Activated CD8-positive, alpha-beta memory T cell treated with anti-CD3 and anti-CD28 coated beads, Interleukin-2, amount 50 U/mL, for 4 hours (primary cell): ENCODE measurements around the gene TCF4.
"Not testable (repeated sequence)": the region's sequence is repeated elsewhere in the genome, so short reads cannot be mapped to it uniquely, and the experiment has no call there.

Experiments
- DNase-seq: peaks from one replicate; pipeline ENCODE4 v3.0.0-alpha.2; 2020

Gene TCF4

DNA sequence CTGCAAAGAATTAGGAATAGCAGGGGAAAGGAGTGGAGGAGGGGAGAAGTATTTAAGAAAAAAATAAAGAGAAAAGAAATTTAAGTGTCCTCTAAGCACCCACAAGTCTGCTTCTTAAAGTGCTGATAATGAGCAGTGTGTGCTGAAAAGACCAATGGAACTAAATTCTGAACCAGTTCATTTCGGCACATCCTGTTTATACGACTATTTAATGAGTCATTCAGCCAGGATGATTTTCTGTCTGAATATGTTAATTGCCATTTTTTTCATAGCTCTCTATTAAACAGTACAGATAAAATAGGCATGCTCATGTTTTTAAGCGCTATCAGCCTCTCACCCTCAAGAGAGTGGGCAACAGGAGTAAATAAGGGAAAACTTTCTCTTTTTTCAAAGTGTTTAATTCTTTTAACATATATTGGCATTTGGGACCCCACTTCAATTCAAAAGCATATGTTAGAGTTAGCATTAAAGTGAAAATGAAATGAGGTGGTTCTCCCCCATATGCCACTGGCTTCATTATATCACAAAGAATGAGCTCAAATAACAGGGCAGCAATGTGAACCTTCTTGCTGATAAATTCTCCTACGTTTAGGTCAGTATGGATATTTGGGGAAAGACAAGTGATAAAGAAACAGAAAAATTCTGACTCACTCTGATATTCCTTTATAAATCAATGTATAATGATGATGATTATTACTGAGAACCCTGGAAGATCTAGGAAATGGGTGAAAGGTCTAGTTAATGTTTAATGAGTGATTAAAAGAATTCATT, 87.5 kb downstream of the TCF4 start:
- no peak for DNase-seq

DNA sequence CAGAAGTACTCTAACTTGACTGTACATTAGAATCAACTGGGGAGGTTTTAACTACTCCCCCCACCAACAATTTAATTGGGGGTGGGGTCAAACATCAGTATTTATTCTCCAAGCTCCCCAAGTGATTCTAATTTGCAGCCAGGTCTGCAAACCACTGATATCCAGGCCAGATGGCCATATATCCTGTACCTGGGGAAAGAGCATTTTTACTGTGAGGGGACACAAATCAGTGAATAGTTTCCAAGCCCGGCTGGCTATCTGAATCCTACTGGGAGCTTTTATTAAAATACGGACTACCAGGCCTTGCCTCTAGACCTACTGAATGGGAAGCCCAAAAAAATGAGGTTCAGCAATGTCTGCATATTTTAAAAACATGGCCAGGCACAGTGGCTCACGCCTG, 88.5 kb downstream of the TCF4 start:
- no peak for DNase-seq

DNA sequence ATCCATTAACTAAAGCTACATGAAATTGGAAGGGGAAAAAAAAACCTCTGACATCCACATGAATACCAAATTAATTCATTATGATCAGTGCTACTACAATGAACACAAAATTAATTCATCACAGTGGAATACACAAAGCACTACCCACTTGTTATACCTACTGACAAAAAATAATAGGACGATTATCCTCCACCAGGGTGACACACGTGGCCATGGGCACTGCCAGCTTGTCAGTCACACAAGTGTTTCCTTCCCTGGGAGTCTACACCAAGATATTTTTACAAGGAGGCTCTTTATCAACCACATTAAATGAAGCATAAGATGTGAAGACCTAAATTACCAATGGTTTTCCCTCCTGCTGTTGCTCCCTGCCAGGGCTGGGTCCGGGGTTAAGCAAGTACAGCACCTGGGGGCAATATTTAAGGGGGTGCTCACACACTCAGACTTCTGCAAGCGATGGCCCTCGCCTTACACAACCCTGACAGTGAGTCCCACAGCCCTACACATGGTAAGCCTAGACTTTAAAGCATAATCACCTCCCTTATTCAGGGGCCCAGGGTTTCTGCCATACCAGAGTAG, 90.1 kb downstream of the TCF4 start:
- DNase-seq: no peak

DNA sequence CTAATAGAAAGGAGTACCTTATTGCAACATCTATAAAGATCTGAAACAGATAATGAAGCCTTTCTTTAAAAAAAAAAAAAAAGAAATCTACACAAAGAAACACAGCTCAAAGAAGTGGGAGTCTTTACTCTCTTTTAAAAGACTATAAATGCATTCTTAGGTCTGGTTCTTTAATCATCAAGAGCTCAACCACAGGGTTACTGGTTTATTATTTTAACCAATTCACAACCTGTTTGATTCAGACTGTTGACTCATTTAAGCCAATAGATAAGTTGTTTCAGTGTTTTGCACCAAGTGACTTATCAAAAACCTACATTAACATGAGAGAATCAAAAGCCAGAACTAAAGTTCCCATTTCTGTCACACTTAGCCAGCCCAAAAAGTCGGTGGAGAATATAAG, 93.1 kb downstream of the TCF4 start:
- no peak for DNase-seq

DNA sequence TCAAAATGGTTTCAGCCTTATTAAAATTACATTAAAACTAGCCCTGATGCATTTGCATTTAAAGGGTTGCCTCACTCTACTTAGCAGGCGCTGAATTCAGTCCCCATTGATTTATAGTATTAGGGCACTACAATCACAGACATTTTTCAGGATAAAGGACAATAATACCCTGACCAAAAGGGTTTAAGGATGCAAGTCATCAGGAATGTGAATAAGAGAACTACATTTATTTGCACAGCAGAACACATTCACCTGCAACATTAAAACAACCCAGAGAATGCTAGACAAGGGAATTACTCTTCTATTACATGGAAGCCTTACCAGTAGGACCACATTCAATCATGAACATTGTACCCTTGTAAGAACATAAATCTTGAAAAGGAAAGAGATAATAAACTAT, 93.6 kb downstream of the TCF4 start:
- DNase-seq: no peak

DNA sequence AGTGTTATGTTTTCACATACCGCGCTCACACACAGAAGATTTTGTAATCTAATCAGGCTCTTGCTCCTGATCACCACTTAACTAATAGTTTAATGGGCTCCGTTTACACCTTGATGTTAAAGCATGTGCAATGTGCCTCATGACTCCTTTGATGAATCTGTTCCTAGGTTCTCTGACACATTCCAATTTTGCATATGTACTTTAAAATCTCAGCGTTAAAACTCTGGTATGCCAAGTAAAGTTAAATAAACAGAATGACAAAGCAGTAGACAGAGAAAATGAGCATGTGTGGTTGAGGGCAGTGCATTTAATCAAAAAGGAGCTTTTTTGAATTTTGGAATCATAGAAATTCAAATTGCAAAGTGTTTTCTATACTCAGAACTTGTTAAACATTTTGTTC, 96.4 kb downstream of the TCF4 start:
- no peak for DNase-seq

DNA sequence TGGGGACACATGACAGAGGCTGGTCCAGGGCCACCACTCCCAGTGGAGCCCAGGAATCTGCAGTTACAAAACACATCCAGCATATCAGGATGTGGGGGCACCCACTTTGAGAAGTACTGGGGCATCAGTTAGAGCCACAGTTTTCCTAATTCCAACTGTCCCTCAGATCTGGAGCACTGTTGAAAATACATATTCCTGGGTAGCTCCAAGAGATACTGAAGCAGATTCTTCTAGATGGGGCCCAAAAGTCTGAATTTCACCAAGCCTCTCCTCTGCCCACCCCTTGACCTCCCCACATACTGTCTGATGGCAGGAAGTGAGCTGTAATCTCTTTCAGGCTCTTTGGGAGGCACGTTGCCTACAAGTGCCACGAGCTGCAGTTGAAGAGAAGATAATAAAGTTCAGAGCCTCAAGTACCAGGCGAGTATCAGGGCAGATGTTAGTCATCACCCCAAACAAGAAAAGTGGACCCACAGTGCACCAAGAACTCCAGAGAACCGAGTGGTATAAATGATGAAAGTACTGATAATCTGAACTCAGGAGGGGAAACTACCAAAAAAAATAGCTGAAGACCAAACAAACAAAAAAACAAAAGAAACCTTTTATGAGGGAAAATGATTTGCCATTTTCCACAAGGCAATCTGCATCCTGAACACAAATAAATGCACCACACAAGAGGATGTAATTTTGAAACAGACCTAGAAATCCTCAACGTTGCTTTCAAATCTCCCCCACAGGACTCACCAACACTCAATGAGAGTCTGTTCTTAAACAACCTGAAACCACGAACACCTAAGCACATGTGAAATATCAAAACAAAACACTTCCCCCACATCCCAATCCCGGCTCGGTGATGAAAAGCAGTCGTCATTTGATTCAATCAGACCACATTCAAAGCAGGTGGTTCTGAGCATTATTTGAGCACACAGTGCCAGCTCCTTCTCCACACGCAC, 98.7 kb downstream of the TCF4 start:
- DNase-seq: no peak

DNA sequence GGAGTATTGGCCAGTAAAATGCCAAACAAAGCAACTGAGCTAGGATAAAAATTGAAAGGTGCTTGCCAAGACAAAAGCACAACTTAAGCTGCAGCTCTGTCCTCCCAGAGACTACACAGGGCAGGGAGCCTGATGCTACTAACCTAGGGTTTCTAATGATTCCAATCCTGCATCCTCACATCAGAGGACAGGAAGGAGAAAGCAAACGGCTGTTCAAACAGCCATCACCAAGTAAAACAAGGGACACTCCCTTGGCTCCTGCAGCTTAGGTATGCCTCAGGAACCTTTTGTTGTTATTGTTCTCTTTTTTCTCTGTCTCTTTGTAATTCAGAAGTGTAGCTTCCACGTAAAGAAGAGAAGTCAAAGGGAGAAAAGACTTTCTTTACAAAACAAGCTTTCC, 99.5 kb downstream of the TCF4 start:
- no peak for DNase-seq

DNA sequence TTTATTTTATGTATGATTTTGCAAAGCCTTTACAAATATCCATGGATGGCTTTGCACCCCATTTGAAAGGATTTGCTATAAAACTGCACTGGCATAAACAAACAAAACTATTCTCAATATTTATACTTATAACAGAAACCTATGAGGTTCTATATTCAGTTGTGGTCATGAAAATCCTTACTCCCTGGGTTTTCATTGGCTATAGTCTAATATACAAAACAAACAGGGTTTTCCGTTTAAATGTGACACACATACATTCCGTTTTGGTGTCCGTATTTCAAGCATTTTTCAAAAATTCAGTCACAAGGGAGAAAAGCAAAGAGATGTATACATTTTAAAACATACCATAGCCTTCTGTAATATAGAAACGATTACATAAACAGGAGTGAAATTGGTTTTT, 100.0 kb downstream of the TCF4 start:
- DNase-seq: no peak

DNA sequence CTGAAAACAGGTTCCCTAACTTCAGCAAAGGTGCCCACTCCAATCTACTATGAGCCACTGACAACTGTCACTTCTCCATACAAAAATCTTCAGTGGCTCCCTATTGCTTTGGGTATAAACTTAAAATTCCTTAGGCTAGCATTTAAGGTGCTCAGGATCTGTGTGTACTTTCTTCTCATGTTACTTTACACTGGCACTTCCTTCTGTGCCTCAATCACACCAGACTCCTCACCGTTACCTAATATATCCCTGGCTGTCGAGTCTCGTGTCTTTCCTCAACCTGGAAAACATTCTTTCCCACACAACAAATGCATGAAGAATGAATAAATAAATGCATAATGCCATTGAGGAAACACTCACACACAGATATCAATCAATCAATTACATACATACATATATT, 101.1 kb downstream of the TCF4 start:
- DNase-seq: no peak

DNA sequence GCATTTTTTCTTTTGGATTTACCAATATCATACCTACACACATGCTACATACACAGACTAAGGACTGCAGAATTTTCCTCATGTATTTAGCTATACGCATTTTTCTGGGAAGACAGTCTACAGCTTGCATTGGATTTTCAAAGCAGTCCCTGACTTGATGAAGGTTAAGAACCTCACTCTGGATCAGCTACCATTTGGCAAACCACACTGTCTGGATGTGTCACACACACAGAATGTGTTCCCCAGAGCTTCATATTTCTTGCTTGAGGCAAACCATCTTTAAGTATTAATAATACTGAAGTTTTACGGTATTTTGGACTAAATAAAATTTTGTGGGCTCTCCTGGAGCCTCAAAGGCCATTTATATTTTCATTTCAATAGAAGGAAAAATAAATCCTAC, 102.3 kb downstream of the TCF4 start:
- DNase-seq: no peak

DNA sequence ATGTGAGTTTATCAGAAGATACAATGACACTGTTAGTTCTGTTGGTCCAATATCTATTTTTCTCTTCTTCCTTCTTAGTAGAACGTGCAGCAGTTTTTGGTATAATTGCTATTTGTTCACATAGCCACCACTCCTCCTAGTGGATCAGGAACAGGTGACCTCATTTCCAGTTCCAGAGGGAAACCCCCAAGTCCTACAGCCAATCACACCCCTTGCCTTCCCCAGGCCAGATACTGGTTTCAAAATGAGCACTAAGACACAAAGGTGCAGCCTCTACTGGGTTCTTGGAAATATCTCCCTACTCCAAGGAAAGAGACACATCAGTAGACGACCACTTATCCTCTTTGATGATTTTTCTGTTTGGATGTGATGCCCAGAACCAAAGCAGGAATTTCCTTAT, 103.2 kb downstream of the TCF4 start:
- DNase-seq: no peak

DNA sequence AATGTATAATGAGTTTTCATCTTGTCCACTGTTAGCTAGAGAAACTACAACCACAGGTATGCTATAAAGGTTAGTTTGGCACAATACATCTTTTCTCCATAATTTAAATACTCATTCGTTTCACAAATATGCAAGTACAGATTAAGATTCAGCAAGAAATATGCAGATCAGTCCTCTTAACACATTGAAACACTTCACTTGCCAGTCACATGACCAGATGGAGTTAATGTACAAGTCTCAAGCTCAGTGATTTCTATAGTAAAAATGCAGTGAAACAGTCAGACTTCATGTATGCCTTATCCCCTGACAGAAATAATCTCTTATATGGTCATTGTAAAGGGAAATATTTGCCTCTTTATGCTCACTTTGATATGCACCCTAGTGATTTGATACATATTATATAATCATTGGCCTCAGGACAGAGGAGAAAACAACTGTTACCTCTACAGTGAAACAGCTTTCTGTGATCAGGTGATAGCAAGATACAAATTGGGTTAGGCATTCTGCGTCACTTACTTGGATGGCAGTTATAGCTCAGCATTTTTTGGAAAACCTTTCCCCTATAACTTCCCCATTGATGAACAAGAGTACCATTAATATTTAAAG, 104.6 kb downstream of the TCF4 start:
- no peak for DNase-seq

DNA sequence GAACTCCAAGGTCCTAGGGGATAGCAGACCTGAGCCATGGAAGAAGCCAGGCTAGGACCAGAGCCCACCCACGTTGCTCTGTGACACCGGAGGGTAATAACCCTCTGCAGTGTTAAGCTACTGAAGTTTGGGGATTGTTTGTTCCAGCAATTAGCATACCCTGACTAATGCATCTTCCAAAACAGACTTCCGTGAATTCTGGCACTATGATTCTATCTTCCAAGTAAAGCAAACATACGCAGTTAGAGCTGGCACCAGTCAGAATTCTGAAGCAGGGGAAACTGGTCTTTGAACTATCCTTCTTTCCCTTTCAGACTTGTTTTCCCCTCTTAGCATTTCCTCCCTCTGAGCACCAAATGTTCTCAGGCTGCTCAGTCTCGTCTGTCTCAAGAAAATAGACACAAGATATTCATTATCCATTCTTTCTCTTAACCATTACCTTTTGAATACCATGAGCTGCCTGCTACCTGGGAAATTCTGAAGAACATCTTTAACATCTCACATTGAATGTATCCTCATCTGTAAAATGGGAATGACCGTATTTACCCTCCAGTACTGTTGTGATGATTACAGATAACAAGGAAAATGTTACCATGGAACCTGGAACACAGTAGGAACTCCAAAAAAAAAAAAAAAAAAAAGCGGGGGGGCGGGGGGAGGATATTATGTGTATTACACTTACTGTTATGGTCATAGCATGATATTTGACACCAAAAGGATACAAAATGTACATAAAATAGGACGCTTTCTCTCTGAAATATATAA, 108.2 kb downstream of the TCF4 start:
- no peak for DNase-seq

DNA sequence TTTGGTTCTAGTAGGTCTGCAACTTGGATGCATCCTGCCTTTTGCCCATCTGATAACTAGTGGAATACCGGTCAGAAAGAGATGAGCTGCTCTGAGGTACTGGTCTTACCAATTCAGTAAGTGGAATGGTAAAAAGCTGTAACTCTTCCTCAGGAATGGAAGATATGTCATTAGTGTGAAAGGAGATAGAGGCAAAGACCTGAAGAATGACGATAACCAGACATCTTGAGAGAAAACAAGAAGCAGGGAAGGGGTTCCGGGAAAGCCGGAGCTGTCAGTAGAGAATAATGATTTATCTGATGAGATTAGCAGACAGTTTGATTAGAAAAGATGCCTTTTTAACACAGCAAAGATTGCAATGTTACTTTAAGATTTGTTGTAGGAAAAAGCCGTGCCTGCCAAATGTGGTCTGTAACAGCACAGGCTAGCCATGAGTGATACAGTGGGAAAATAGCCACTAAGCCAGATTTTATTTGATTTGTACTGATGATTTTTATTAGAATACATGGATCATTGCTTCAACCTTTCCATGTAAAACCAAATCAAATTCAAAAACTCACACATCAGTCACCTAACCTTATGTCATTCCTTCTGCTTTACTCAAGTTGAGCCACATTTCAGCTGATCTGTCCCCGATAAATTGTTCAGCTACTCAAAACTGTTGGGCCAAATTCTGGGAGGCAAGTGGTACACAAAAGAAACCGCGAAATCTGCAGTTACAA, 110.0 kb downstream of the TCF4 start:
- DNase-seq: no peak

DNA sequence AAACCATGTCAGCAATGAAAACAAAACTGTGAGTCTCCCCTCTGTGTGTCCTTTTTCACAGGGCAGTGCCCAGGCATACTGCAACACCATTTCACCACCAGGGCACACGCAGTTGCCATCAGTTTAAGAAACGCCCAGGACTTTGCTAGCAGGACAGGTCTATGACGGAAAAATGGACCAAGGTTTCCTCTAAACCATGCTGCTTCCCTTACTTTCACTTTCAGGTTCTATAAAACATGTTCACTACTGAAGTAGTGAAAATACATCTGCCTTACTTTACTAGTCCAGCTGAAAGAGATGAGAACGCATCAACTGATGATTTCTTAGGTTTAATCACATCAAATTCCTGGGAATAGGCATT, 110.5 kb downstream of the TCF4 start:
- DNase-seq: no peak

DNA sequence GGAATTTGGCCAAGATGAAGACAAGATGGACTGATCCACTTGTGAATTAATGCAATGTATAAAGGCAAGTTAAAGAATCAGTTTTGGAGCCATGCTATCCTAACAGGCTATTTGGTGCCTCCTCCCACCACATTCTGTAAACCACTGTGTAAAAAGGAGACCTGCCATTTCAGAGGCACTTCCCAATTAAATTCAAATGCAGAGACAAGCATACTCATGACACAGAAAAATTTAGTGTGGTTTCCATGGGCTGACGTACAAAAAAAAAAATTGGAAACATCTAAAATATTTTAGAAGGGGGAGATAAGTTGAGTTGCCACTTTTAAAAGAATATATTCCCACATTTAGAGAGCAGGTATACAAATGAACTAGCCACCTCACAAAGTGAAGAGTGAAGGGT, 112.1 kb downstream of the TCF4 start:
- DNase-seq: no peak

DNA sequence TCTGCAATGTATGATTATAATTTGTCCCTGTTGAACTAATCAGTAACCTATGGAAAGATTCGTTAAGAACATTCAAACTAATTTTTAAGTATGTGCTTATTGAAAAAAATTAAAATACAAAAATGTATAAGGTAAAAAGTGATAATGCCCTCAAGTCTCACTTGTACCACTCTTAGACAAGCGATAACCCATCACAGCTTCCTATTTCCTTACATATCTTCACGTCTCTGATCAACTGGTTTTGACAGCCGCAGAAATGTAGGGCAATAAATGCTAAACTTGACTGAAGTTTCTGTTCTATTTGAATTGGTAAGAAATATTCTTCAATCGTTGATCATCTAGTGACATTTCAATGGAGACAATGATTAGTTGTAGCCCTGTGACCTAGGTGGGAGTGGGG, 112.5 kb downstream of the TCF4 start:
- no peak for DNase-seq

DNA sequence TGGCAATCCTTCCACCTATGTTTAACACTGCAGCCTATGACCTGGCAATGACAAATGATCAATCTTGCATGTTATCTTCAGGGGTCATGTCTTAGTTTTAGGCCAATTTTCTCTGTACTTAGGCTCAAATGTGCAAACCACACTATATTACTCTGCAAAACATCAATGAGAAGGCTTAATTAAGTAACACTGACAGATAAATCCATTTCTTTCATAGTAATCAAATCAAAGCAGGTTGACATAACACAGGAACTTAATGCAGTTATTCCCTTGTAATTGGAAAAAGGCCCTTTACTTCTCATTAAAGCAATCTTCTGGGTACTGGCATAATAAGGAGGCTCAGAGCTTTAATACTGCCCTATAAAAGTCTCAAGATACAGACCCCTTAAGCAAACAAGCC, 114.4 kb downstream of the TCF4 start:
- DNase-seq: no peak

DNA sequence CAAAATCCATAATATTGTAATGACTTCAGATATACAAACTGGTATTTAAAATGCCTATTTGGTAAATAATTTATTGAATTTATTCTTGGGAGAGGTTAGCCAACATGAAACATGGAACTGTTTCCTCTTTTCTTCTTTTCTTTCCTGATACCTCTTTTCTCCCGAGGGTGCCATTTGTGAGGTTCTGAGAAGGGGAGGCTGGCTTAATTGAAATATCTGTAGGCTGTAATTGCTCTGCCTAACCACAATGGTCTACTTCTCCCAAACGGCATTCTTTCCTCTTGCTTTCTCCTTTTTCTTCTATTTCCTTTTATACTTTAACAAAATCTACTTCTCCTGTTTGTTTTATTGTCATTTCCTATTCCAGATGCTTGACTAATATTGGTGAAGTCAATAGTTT, 114.9 kb downstream of the TCF4 start:
- no peak for DNase-seq

DNA sequence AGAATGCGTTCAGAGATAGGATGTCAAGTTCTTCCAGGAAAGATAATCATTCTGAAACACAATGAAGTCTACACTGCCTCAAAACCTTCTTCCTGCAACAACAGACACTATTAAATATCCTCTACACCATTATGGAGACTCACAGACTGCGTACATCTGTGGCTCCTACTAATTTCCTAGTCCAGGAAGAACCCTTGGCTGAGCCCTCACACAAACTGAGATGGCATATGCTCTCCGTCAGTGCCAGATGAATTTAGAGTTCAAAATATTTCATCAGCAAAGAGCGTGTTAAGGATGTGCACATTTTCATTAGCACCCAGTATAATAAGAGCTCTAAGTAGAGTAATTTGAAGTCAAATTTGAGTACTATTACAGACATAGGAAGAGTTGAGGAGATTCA, 117.2 kb downstream of the TCF4 start:
- DNase-seq: no peak

DNA sequence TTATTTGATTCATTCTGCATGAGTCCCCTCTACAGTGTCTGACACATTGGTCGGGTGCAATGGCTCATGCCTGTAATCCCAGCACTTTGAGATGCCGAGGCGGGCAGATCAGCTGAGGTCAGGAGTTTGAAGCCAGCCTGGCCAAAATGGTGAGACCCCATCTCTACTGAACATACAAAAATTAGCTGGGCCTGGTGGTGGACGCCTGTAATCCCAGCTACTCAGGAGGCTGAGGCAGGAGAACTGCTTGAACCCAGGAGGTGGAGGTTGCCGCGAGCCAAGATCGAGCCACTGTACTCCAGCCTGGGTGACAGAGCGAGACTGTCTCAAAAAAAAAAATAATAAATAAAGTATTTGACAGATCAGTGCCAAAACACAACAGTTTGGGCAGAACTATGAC, 118.9 kb downstream of the TCF4 start:
- not testable (repeated sequence) for DNase-seq
